COLO829 (cell line): Measurements from ENCODE around the gene SORCS1.
A peak's percentile ranks its signal among the peaks of the same experiment; 100 is the strongest.

Source experiments
- DNase-seq: peaks from one replicate; pipeline ENCODE4 v3.0.0; 2012; ENCODE audit warnings: low spot score

SORCS1 gene

DNA sequence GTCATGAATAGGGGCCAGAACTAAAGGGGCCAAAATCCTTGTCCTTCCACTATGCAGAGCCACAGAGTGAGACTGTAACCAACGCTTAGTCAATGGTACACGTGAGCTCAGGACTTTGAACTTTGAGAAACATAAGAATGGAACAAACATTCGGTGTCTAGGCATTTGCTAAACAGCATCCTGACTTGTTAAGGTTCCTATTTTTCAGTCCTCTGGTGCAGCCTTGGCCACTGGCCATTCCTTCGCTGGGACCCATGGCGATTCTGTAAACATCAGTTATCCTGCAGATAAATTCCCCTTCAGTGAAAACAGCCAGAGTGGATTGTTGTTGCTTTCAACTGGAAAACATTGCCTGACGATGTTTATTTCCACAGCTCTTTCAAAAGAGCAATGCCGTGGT lies 266.8 kb downstream of the SORCS1 start:
- no peak for DNase-seq

- DNase-seq, result no peak
Measured at GRCh38 chr10:106894692-106895091, 269.8 kb downstream of the SORCS1 start.

- DNase-seq, result no peak
Measured at GRCh38 chr10:106877574-106877973, 286.9 kb downstream of the SORCS1 start.

- DNase-seq, result no peak
Measured at GRCh38 chr10:106874604-106874889, 290.0 kb downstream of the SORCS1 start.

GRCh38 chr10:106873770-106874603 lies 290.5 kb downstream of the SORCS1 start:
- DNase-seq, result no peak

DNA sequence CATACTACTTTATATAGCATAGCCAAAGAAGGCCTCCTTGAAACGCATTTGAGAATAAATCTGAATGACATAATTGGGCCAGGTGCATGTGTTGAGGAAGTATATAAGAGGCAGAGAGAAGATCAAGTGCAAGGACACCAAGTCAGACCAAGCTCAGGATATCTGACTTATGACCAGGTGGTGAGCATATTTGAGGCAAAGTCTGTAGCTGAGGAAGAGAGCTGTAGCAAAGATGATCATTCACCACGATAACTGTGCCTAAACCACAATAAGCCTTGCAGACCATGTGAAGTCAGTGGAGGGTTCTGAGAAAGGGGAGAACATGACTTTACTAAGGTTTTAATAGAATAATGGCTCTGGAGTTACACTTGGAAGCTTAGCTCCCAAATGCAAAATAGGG lies 292.3 kb downstream of the SORCS1 start:
- no peak for DNase-seq

DNA sequence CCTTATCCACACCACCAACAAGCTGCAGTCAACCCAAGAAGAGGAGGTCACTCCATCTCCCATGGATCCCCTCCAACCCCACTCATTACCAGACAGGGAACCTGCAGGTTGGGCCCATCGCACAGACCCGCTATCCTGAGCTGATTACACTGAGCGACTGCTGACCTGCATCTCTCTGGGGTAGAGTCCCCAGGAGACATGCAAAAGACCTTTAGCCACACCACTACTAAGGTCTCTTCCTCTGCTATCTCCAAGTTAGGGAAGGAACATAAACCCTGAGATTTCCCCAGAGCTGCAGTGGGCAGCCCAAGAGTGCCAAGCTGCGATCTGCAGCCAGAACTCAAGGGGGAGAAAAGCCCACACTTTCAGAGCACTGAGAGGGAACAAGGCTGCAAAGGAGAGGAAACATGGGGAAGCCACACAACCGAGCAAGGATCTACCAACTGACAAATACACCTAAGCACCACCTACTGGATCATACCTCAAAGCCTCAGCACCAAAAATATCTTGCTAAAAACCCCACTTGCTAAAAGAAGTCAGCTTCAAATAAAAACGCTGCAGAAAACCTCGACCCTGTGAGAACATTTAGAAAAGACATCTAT lies 298.2 kb downstream of the SORCS1 start:
- DNase-seq, result no peak

GRCh38 chr10:106864031-106864430 lies 300.5 kb downstream of the SORCS1 start:
- DNase-seq, result no peak

- DNase-seq, result peak; percentile 28
Measured at GRCh38 chr10:106863549-106863948, 301.0 kb downstream of the SORCS1 start.

DNA sequence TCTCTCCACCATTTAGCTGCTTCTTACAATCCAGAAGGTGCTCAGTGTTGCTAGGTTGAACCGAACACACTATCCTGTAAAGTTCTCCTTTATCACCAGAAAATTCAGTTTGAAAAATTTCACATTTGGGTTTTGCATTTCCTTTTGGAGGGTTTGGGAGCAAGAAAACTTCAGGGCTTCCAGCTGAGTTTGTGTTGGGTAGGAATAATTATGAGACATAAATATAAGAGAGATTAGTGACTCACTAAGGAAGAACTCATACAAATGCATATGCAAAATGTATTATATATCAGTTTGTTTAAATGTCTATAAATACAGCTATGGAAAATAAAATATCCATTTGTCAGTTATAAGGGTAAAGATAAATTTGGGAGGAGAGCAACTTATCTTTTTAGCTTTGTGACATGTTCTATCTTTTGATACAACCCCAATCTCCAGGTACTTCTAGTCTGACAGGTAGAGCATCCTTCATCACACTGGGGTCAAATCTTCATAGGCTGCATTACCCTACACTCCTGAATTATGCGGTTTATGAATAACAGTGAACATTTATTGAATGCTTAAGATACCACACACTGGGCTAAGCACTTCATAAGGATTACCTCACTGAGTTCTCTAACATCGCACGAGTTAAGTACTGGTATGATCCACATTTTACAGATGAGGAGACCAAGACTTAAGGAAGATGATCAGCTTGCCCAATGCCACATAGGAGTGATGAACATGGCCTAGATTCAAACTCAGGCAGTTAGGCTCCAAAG lies 304.4 kb downstream of the SORCS1 start:
- DNase-seq, result no peak

GRCh38 chr10:106857728-106858127 lies 306.8 kb downstream of the SORCS1 start:
- DNase-seq, result no peak

DNA sequence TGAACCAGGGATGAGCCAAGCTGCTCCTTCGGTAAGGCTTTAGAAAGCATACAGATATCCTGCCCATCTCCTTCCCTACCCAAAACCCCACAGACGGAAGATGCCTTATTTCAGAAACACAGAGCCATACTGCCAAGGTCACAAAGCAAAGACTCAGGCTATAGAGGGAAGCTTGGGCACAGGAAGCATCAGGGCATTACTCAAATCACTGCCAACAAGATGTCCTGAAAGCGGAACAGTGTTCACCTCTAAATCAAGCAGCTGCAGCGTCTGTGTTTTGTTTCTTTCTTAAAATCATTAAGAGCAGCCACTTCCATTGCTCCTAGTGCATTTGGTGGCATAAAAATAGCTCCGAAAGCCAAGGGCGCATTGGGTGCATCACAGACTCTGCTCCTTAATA lies 307.3 kb downstream of the SORCS1 start:
- no peak for DNase-seq

DNA sequence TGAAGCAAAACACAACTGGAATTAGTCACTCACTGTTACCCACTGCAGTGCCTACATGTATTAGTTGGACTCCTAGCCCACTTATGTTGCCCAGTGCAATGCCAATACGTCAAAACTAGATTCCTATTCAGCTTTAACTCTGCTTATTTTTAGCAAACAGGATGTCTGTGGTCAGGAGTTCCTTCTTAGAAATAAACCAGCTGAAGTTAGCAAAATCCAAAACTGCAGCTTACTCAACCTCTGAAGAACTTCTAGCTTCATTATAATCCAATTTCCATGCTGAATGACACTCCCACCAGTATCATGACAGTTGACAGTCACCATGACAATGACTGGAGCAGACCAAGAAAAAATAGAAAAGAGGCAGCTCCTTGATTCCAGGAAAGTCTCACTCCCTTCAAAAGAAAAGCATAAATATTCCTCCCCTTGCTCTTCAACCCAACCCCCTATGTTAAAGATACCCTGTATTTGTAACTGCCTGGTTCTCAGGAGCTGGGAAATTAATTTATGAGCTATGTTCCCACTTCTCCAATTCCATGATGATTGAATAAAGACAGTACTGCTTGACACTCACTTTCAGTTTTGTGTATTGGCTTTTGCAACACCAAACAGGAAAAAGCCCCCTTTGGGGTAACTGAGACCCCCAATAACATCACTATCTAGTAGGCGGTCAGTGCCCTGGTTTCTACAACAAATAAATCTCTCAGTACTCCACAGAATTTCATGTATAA lies 327.4 kb downstream of the SORCS1 start:
- DNase-seq, result no peak

DNA sequence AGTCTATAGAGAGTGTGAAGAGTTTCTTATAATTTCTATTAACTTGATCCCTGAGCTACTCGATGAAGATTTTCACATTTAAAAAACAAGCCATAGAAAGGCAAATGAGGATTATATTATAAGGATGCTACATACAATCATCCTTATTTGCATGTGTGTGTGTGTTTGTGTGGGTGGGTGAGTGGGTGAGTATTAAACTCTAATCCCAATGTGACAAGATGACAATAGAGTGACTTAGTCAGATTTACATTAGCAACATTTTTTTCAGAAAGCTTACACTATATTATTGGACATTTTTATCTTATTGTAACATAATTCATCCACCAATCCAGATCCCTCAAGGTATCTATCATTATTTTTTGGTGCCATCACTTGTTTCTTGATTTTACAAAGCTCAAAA lies 331.7 kb downstream of the SORCS1 start:
- no peak for DNase-seq

DNA sequence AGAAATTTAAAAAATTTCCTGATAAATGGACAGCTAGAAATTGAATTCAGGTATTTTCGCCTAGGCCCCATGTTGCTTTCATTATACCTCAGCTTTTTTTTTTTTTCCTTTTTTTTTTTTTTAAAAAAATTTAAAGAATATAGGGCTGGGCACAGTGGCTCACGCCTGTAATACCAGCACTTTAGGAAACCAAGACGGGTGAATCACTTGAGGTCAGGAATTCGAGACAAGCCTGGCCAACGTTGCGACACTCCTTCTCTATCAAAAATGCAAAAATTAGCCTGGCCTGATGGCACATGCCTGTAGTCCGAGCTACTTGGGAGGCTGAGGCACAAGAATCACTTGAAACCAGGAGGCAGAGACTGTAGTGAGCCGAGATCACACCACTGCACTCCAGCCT lies 334.0 kb downstream of the SORCS1 start:
- DNase-seq, result no peak

GRCh38 chr10:106830006-106830405 lies 334.5 kb downstream of the SORCS1 start:
- no peak for DNase-seq

DNA sequence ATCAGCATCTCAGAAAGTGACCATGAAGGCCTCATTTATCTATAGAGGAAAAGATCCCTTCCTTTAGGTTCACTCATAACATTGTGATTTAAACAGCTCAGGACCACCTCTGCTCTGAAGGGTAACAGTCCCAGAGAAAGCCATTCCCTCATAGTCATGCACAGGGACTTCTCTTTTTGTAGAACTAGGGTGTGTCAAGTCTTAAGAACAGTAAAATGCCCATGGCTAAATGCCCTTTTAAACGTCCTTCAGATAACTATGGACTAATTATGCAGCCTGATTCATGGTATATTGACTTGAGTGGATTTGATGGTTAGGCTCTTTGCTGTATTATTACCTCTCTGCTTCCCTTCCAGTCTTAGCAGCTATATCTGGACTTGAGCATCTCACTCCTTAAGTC lies 337.8 kb downstream of the SORCS1 start:
- DNase-seq, result no peak

DNA sequence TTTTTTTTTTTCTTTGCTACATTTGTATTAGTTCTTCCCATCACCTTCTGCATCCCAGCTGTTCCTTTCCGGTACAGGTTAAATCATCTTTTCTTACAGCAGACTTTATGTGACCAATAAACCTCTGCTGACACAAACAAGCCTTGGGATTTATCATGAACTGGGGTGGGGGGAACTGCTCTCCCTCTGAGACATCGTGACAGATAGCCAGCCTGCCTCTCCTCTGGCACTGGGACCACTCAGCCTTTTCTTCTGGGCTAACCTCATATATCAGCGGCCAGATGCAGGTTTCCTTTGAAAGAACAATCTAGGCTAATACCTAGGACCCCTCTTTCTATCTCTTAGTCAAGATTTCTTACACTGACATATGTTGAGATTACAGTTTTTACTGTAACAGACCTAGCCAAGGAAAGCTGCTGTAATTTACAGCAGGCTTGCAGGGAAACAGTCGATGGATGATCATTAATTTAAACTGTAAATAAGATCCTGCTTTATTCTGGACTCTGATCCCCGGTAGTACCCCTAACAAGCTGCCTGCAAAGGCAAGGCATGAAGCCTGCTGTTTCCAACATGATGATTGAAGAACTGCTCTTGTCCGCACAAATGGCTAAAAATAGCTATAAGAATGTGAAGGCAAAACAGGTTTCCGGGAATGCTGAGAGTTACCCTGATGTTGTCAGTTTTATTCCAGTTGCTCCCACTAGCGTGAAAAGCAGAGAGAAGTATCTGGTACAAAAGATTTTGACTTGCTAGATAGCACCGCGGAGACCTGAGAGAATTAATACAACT lies 338.7 kb downstream of the SORCS1 start:
- no peak for DNase-seq

- DNase-seq, result no peak
Measured at GRCh38 chr10:106820579-106820978, 343.9 kb downstream of the SORCS1 start.

DNA sequence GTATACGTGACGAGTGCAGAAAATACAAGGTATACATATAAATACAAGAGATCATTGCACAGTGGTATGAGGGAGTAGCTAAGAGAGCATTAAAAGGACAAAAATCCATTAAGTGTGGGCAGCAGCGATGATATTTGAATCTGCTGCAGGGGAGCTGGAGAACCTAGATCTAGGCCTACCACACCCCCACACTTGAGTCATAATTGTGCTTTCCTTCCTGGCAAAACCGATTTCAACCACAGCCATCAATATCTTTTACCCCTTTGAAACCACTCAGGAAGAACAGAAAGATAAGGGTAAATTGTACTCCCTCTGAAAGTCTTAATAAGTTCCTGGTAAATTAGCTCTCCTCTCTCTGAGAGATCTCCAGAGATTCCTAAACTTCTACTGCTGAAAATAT lies 345.0 kb downstream of the SORCS1 start:
- no peak for DNase-seq

DNA sequence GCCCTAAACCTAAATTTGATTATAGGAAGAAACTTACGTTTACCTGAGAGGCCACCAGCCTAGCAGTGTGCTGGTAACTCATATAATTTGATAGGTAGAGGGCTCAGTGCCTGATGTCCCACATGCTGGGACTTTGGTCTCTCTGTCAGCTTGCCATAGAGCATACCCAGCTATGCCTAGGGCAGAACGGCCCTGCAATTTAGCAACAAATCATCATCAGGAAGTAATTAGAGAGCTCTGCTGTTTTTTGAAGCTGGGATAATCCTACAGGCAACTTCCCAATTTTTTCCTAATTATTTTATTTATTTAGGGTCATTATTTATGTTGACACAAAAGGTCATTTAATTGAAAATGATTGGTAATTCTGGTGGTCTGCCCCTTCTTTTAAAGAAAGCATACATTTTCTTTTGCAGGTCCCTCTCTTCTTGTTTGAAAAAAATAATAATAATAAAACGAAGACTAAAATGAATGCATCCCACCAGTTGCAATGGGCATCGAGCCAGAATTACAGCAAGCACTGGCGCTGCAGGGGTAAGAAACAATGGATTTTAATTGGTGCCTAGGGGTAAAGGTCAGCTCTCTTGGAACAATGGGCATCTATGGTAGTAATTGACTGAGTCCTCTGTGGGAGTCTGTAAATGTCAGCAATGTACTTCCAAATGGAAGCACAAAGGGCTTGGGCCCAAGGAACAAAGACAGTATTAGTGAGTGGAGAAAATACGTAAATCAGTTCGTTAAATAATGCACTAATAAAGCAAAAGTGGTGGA lies 348.0 kb downstream of the SORCS1 start:
- DNase-seq, result no peak
